NCI-H2029 (cell line): Measurements from ENCODE around the gene PUS3.
"Not testable (repeated sequence)": the region's sequence is repeated elsewhere in the genome, so short reads cannot be mapped to it uniquely, and the experiment has no call there.

Experiments
- DNase-seq: peaks from one replicate; lab custom pipeline; 2025; lab: John Stamatoyannopoulos, UW

Gene PUS3

DNA sequence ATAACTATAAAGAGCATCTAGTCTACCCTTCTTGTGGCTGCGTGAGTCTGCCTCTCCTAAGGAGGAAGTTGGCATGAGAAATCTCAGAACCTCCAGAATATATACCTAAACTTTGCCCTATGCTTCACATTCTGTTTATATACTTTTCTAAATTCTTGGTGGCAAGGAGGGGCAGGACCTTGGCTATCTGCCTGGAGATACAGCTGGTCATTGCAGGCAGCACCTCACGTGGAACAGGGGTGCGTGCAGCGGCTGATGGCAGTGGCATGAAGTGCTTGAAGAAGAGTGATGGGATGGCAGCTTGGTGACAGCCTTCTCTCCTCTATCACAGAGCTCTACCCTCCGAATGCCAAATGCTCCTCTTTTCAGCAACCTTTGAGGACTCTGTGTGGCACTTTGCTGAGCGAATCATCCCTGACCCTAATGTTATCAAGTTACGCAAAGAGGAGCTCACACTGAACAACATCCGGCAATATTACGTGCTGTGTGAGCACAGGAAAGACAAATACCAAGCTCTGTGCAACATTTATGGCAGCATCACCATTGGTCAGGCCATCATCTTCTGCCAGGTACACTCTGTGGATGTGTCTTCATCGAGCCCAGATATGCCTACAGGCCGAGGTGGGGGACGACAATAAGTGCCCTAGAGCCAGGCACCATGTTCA lies 13.8 kb upstream of the PUS3 start:
- peak; percentile 59 for DNase-seq

DNA sequence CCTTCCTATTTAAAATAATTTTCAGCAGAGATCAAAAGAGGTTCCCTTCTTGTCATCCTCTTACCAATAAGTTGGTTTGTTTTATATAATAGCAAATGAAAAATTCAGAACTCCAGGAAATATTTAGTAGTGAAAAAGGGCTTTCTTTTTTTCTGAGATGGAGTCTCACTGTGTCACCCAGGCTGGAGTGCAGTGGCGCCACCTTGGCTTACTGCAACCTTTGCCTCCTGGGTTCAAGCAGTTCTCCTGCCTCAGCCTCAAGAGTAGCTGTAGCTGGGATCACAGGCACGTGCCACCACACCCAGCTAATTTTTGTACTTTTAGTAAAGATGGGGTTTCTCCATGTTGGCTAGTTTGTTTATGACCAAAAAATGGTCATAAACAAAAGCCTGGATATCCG lies 11.6 kb upstream of the PUS3 start:
- DNase-seq, result not testable (repeated sequence)

DNA sequence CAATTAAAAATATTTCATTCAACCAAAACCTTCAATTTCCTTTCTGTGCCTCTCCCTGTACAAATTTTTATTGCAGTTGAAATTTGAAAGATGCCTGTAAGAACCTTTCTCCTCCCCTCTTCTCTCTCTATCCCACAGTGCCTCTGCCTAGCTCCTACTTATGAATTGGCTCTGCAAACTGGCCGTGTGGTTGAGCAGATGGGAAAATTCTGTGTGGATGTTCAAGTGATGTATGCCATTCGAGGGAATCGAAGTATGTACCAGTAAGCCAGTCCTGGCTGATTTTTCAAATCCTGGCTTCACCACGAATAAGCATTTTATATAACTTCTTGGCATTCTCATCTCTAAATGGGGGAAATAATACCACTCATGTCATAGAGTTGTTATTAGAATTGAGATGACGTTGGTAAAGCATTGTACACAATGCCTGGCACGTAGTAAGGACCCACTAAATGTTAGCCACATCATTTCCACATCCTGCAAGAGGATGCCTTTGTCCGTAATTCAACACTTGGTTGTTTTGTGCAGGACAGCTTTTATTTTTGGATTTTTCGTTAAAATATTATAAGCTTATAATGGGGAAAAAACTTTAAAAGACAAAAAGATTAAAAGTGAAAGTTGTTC lies 7.3 kb upstream of the PUS3 start:
- DNase-seq, result peak; percentile 22

DNA sequence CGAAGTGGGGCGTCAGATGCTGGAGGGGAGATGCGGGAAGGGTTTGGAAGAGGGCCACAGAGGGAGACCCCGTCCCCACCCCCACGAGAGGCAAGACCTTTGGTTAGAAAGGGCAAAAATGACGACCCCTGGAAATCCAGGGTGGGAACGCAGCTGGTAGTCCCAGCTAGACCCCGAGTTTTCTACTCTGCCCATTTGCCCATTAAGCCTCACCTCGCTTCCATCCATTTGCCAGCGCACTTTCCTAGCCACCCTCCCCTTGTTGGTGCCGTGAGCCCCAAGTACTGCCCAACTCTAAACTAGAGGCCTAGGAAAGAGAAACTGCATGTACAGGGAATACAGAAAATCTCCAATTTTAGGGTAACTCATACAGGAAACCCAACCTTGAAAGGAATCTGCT lies 1.7 kb upstream of the PUS3 start:
- no peak for DNase-seq

DNA sequence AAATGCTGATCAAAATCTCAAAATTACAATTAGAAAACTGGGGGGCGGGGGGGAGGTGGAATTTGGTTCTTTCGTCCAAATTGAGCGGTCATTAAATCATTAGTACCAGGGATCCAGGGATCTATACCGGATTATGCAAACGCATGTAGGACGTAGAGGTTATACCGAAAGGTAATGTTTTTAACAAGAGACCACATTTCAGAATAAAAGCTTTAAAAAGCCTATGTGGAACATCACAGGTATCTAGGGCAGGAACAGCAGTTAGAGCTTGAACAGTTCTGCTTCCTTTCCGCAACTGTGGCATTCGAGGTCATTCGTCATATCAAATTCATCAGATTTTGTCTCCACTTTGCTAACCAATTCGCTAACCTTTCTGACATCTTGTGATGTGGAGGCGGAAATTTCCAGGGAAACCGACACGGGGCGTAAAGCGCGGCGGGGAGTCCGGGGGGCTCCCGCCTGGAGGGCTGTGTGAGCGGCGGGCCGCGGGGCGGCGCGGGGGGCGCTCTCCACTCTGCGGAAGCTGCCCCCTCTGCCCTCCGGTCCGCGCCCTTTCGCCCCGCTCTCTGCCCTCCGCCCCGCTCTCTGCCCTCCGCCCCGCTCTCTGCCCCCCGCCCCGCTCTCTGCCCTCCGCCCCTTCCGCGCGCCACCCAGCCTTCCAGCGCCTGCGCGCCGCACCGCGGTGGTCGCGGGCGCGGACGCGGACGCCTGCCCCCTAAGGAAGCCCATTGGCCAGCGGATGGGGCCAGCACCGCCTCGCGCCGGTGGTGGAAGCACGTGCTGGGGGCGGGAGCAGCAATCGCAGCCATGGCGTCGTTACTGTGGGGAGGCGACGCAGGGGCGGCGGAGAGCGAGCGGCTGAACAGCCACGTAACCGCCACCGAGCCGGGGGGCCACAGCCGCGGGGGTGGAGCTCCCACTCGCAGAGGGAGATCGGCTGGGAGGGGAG lies 979 bp upstream of the PUS3 start, which contains the start of gene DDX25:
Gene DDX25, plus strand, starts transcription at position 798 of the 949 bp plus-strand sequence. Its CDS starts 10 bp downstream, at position 808.
- DNase-seq, result no peak

DNA sequence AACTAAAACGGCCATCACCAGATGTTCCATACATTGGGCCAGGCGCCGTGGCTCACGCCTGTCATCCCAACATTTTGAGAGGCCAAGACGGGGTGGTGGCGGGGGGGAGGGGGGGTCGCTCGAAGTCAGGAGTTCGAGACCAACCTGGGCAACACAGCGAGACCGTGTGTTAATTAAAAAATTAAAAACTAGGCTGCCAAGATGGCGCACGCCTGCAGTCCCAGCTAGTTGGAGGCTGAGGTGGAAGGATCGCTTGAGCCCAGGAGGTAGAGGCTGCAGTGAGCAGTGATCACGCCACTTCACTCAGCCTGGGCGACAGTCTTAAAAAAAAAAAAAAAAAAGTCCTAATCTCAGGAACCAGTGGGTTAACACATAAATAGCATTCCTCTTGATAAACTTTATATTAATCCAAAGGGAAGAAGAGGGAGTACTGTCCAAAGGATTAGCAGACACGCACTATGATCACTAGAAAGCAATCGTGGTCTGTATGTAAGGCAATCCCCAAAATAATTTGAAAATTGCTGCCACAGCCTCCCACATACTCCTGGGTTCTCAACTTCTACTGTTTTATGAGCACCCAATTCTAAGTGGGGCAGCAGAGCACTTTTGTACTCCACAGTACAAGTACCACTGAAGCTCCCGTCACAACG lies 604 bp downstream of the PUS3 start:
- no peak for DNase-seq

DNA sequence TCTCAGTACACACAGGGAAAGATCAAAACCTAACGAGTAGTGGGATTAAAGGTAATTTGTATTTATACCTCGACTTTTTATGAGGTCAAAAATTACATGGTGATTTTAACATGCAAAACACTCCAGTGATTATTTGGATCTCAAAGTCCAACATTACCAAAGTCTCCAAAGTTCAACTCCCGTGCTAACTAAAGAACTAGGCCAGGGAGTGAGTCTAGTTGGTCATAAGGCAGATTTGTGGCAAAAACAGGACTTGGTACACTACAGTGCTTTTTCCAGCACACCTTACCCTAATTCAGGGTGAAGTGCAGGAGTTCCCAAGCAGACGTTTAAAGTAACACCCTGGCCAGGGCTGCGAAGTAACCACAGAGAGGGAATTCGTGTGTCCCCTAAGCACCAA lies 1.1 kb downstream of the PUS3 start:
- DNase-seq, result no peak

DNA sequence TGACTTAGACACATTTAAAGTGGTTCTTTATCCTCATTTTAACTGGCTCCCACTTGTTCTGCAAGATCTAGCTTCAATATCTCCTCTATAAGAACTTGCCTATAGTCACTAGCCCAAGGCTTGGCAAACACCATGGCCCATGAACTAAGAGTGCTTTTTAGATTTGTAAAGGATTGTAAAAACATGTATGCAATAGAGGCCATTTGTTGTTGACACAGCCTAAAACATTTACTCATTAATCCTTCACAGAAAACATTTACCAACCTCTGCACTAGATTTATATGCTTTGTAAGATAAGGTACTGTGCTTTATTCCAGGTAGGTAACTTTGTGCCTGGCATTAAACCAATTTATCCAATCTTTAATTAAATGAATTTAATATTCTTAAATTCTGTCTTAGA lies 10.0 kb downstream of the PUS3 start:
- DNase-seq, result no peak

DNA sequence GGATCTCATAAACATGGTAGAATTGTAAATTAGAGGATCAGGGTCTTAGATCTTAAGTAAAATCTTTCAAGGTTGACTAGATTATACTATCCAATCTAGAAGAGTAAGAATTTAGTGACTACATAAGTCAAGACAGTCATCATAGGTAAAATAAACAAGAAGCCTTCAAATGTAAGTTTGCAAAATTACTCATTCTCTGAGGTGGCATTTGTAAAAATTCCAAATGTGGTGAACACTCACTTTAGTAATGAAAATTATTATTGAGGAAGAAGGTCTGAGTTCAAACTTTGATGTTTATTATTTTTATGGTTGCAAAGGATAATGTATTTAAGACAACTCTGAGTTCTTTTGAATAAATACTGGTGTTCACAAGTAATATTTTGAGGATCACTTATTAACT lies 10.9 kb downstream of the PUS3 start:
- DNase-seq, result no peak

DNA sequence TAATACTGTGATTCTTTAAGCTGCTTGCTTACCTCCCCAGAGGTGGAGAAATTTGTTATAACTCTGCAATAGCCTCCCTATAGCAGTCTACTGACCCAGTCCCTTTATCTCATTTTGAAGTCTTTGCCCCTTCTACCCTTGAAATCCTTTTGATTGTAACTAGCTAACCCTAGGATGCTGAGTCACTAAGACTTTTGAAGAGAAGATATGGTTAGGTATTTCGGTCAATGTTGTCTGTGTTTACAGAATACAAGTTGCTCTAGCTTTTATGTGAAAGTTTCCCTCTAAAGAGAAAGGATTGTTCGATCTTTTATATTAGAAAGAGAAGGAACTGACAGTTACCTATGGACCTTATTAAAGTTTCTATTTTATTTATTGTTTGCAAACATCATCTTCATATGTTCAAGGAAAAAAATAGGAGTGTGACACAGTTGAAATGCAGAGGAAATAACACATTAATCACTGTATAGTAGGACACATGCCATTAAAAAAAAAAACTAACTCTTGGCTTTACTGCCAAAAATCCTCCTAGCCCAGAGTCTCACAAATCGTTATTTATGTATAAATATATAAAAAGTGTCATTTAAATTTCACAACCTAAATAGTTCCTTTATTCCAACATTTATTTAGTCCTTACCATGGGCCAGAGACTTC lies 12.4 kb downstream of the PUS3 start:
- DNase-seq, result no peak

DNA sequence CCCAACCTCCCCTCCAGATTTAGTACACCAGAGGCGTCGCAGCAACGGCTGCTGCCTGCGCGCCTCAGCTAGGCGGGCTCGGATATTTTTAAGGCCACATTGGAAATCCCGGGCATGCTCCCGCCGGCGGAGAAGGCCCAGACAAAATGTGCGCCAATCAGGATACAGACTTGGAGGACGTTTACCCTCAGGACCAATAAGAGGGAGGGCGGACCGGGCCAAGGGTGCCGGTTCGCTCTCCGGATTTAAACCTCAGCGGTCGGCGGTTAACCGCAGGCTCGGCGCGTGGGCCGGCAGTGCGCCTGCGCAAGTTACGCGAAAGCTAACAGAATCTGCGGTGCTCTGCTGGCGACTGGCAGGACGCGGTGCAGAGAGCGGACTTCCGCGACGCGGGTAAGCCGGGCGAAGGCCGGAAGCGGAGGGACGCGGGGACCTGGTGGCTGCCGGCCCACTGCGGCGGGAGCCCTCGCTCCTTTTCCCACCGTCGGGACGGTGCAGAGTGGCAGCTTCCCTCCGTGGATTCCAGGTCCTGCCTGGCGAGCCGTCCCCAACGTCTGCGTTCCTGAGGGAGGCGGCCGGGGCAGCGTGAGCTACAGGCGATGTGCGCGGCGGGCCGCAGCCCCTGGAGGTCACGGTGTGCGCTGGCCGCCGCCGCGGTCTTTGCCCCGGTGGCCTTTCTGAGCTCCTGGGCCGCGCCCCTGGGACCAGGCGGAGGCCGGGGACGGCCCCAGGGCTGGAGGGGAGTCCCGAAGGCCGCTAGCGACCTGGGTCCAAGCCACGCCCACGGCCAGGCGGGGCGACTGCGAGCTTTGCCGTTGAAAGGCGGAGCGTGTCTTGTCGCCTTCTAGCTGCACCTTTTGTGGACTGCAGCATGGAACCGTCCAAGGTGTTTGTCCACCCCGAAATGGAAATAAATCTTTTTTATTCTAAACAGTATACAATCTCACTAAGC lies 15.4 kb downstream of the PUS3 start, which contains the start of gene HYLS1:
Gene HYLS1, plus strand, starts transcription at position 296 of the 952 bp plus-strand sequence. CDS start 11,701 bp downstream, outside the sequence.
- peak; percentile 95 for DNase-seq

DNA sequence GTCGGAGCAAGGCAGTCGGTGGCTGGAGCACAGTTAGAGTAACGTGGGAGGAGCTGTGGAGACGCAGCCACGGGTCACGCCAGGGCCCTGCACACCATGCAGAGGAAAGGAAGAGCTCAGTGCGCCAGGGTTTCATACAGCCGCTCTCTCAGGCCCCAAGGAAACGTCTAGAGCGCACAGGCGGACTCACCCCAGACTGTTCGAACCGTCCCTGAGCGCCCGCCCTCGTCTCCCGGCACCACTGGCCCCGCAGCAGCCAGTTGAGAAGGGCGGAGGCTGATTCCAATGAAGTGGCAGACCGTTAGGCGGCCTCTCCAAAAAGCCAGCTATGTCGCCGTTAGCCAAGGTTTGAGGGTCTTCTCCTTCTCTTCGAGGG lies 16.0 kb downstream of the PUS3 start:
- peak; percentile 53 for DNase-seq

DNA sequence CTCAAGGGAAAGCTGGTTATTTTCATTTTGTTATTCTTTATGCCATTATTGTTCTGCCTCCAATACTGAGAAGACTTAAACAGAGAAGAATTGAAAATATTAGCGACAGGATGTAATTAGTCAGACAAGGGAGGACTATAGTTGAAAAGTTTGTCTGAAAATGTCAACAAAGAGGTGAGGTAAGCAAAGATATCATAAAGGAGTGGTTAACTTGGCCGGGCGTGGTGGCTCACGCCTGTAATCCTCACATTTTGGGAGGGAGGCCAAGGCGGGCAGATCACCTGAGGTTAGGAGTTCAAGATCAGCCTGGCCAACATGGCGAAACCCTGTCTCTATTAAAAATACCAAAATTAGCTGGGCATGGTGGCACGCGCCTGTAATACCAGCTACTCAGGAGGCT lies 19.6 kb downstream of the PUS3 start:
- DNase-seq, result no peak

DNA sequence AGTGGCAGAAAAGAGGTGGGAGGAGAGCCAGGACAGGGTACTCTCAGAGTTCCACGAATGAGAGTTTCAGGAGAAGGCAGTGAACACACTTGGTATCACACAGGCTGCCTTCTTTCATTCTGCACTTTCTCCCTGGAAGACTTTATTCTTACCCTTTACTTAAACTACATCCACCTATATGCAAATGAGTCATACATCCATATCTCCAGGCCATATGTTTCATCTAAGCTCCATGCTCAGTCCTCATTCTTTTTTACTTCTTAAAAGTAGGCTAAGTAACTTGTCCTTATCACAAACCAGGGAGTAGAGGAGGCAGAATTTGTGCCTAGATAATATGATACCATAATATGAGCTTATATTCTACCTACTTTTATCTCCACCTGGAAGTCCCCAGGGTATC lies 21.7 kb downstream of the PUS3 start:
- no peak for DNase-seq

DNA sequence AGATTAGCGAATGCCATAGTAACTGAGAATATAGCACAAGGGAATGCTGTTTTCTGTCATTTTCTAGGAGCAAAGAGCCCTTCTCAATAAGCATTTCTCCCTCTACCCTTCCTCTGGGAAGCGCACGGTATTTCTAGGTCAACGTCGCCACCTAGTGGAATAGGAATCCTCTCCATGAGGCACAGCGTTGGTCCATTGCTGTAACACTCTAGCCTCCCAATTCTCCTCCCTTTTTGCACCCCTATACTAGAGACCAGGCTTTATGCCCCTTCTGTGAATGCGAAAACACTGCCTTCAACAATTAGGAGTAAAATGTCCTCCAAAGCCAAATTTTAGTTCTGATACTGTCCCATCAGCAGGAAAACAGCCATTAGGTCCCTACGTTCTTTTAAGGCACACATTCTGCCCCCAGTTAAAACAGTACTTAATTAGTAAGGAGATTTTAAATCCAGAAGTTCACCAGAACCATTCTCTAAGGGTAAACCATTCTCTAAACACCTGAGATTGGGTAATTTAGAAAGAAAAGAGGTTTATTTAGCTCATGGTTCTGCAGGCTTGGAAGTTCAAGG lies 28.4 kb downstream of the PUS3 start:
- DNase-seq, result peak; percentile 61

DNA sequence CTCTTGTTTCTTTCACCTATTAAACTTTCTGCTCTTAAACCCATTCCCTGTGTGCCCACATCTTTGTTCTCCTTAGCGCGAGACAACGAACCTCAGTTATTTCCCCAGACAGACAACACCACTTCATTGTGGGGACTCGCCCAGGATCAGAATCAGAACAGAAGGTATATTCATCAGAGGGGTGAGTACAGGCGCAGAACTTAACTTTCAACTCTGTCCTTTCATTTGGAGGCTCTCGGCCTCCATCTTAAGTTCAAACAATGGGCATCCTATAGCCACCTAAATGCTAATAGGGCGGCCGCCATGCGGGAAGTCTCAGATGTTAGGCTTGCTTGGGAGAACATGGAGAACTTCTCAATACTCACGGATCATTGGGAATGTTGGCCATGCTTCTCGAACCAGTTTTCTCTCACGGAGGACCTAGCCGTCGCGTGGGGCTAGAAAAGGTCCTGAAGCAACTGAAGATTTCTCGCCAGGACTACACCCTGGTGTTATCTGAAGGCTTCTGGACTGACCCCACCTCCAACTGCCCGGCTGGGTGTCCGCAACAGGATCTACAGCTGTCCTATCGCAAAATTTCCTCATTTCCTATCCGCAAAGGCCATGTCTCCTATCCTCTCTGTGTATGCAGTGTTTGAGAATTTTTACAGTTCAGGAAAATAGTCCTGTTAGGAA lies 29.0 kb downstream of the PUS3 start:
- DNase-seq, result no peak

DNA sequence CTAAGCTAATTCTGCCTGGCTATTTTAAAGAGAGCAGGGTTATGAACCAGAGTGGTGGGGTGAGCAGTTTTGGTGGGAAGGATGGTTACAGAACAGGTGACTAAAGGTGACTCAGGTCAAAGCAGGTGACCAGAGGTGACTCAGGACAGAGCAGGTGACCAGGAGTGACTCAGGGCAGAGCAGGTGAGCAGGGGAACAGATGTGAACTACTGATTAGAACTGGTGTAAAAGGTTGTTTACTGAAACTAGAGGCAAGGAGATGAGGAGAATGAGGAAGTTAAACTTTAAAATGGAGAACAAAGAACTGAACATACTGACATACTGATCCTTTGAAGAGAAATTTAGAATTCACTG lies 30.9 kb downstream of the PUS3 start:
- DNase-seq, result no peak

DNA sequence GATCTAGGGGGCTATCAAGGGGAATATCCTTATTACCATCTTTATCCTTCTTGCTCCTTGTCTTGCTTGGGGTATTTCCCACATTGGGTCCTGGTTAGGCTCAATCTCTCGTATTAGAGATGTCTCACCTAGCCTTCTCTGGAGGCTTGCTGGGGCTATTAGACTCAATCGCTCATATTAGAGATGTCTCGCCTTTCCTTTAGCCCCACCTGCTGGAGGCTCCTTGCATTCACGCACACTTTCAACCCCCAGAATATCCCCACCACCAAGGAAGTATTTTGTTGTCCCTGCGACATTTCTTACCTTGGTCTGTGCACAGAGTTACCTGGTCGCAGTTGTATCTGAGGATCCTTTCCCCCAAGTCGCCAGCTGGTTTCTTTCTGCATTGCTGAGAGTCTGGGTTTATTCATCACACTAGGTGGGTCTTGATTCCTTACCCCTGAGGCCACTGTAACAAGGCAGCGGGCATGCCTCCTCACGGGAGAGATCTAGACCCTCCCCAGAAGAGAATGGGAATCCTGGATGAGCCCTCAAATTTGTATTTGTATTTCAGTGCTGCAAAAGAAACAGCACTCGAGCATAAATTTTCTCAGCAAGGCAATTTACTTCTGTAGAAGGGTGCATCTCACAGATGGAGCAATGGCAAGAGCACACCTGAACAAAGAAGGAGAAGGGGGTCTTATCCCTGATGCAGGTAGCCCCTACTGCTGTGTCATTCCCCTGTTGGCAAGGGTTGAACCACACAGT lies 31.4 kb downstream of the PUS3 start:
- DNase-seq, result no peak

DNA sequence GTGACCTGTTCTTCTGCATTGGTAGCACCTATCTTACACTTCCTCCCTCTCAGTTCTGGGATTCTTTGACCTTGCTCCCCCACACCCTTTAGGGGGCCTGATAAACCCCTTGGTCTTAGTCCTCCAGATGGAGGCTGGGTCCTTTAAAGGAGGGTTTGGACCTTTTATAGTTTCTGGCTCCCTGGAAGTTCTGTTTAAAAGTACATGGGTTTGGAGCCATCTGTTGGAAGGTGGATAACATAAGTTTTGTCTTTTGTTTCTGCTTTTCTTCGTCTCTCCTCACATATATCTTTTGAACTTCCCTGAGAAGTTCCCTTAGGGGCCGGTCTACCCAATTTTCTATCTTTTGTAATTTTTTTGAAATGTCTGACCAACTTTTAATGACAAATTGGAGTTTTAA lies 33.5 kb downstream of the PUS3 start:
- DNase-seq, result no peak
